OCI-LY7 (cell line): ENCODE measurements around the gene CADM2.

Source experiments
- EZH2phosphoT487 ChIP-seq: fragments of 200-600 bp; sonication (generic); IDR thresholded peaks from 2 replicates; pipeline ENCODE4 v1.6.1; 2018; ENCODE audit warnings: low read depth, borderline replicate concordance, mild to moderate bottlenecking, mixed run types, antibody characterized with exemption, low read length, moderate library complexity, mixed read lengths
- TF ChIP-seq, protein P1 (sequence below): fragments of 200-600 bp; sonication (generic); conservative IDR thresholded peaks from 2 replicates; pipeline ENCODE4 v1.5.1; 2014; ENCODE audit warnings: mild to moderate bottlenecking, antibody characterized with exemption, low read length, moderate library complexity, mixed read lengths

DNA sequence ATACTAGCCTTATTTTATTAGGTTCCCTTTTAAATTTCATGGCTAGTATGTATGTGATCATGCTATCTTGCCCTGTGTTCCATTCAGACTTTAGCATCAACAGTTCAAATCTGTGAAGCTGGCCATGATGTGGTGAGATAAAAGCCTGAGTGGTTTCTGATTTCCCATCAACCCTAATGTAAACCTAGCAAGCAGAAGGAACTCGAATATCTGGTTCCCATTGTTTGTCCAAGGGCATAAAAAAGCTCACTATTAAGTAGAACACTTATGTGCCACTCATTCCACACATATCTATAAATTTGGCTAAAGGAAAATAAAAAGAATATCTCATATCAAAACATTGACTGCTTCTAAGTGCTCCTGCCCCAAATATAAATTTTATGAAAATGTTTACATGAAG, 311.7 kb downstream of the CADM2 start:
- TF ChIP-seq, protein P1, sequence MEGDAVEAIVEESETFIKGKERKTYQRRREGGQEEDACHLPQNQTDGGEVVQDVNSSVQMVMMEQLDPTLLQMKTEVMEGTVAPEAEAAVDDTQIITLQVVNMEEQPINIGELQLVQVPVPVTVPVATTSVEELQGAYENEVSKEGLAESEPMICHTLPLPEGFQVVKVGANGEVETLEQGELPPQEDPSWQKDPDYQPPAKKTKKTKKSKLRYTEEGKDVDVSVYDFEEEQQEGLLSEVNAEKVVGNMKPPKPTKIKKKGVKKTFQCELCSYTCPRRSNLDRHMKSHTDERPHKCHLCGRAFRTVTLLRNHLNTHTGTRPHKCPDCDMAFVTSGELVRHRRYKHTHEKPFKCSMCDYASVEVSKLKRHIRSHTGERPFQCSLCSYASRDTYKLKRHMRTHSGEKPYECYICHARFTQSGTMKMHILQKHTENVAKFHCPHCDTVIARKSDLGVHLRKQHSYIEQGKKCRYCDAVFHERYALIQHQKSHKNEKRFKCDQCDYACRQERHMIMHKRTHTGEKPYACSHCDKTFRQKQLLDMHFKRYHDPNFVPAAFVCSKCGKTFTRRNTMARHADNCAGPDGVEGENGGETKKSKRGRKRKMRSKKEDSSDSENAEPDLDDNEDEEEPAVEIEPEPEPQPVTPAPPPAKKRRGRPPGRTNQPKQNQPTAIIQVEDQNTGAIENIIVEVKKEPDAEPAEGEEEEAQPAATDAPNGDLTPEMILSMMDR, result no peak
- no peak for TF ChIP-seq EZH2phosphoT487
